ENCODE measurements around the gene EFNB2. TPM values are rescaled to one million over a fixed set of nuclear protein-coding genes. Genes with fewer than 3 reads are reported as not detected.

The EFNB2 gene
- total and polyA plus RNA-seq, 7 experiments from 2014 or later: 0.07 to 0.22 (median 0.11) TPM; not detected in 2

DNA sequence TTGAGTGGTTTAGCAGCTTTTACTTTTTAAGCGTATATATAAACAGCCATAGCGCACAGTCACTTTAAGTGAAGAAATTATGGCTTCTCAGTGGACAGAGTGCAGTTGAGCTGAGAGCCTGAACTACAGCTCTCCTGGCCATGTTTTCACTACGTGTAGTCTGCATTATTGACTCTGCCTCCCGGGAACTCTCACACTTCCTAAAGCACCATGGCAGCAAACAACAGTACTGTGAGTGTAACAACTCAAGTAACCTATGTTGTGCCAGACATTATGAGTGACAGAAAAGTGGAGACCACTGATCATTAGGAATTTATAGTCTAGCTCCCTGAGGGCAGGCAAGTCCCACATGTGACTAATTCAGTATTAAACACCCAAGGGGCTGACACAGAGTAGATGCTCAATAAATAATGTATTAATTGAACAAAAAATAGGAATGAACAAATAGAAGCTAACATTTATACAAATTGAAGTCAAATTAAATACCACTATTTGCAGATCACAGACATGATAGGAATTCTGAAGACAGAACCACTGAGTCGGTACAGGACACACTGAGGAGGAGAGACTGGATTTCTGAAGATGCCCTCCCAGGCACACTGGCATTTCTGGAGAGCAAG is 19.7 kb downstream of the EFNB2 start:
- Mint-ChIP-seq H3K27me3 (peaks cover 22 to 48% (median 32%) of the 10 kb centered on the region in 5 donors), H3K4me3 (no peak overlapping the region), H3K4me1 (peaks cover 0 to 1% (median 0%) of the 10 kb centered on the region in 7 donors), H3K27ac (no peak overlapping the region), H3K9me3 (peaks cover 0 to 2% (median 0%) of the 10 kb centered on the region in 11 donors), H3K36me3 (no peaks in the 10 kb centered on the region)
- POLR2A ChIA-PET: no interaction called here
- peaks cover 0 to 3% of the 10 kb centered on the region in 2 donors for H3K27me3 ChIP-seq (ENCODE audit: control insufficient read depth in 2 of 2, insufficient read depth in 2 of 2, low read length in 2 of 2)
- intact Hi-C loops (cut with micrococcal nuclease): no loop called here
- H3K4me3 ChIP-seq (ENCODE audit: low read length): no peak overlapping the region
- CTCF ChIA-PET: no interaction called here
- no peaks in the 10 kb centered on the region for H3K36me3 ChIP-seq (ENCODE audit: control insufficient read depth in 2 of 3, insufficient read depth in 3 of 3, low read length in 3 of 3)
- H3K27ac ChIP-seq (ENCODE audit: low read depth, low read length): no peak overlapping the region
- H3K9me3 ChIP-seq (ENCODE audit: control insufficient read depth in 2 of 3, low read length in 3 of 3): no peaks in the 10 kb centered on the region
- ATAC-seq: no peak
- no peak for DNase-seq
- no peaks in the 10 kb centered on the region for H3K4me1 ChIP-seq (ENCODE audit: control insufficient read depth in 2 of 2, insufficient read depth in 2 of 2, low read length in 2 of 2)

GRCh38 chr13:106514928-106515634 is 20.4 kb downstream of the EFNB2 start:
- Mint-ChIP-seq H3K36me3 (no peaks in the 10 kb centered on the region), H3K4me1 (peaks cover 0 to 1% (median 0%) of the 10 kb centered on the region in 7 donors), H3K27ac (no peak overlapping the region), H3K27me3 (peaks cover 19 to 43% (median 32%) of the 10 kb centered on the region in 5 donors), H3K4me3 (no peak overlapping the region), H3K9me3 (peaks cover 0 to 2% (median 0%) of the 10 kb centered on the region in 11 donors)
- H3K27ac ChIP-seq (ENCODE audit: low read depth, low read length): no peak overlapping the region
- ATAC-seq (no peak), DNase-seq (no peak)
- H3K9me3 ChIP-seq (ENCODE audit: control insufficient read depth in 2 of 3, low read length in 3 of 3): no peaks in the 10 kb centered on the region
- POLR2A ChIA-PET: no interaction called here
- H3K4me3 ChIP-seq (ENCODE audit: low read length): no peak overlapping the region
- intact Hi-C loops (cut with micrococcal nuclease): no loop called here
- no peaks in the 10 kb centered on the region for H3K4me1 ChIP-seq (ENCODE audit: control insufficient read depth in 2 of 2, insufficient read depth in 2 of 2, low read length in 2 of 2)
- no peaks in the 10 kb centered on the region for H3K36me3 ChIP-seq (ENCODE audit: control insufficient read depth in 2 of 3, insufficient read depth in 3 of 3, low read length in 3 of 3)
- peaks cover 0 to 3% of the 10 kb centered on the region in 2 donors for H3K27me3 ChIP-seq (ENCODE audit: control insufficient read depth in 2 of 2, insufficient read depth in 2 of 2, low read length in 2 of 2)
- CTCF ChIA-PET: no interaction called here

DNA sequence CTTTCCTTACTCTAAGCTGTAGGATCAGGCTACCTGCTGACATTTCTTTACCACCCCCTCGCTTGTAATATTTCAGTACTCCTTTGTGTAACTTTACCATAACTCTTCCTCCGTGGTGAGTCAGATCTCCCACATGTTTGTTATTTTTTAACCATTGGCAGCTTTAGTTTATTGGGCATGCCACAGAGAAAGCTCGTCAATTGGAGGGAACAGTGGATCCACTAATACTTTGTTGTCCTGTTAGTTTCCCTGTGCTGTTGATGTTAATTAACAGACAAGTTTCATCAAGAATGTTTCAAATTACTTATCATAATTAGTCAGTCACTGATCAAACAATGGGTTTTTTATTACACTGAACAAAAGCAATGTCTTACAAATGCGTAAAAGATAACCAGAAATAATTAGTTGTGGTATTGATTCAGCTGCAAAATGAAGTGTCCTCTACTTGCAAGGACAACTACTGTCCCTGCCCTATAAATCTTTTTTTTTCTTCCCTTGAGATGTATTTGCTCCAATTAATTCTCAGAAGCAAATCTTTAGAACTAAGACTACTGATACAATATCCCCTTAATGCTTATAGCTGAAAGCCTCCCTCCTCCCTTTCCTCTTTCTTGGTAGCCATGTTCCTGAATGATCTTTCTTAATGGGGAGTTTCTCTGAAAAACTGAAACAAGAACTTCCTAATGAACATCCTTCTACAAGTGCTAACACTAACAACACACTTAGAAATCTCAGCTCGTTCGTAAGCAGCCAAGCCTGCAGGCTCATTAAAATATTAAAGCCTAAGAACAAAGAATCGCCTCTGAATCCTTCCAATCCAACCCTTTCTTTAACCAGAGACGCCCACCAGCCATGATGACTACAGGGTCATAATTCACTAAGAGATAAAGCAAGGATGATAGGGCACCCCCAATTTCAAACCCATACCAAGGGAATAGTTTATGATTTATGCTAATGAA is 22.2 kb downstream of the EFNB2 start:
- H3K36me3 ChIP-seq (ENCODE audit: control insufficient read depth in 2 of 3, insufficient read depth in 3 of 3, low read length in 3 of 3): no peaks in the 10 kb centered on the region
- H3K27ac ChIP-seq (ENCODE audit: low read depth, low read length): no peak overlapping the region
- intact Hi-C loops (cut with micrococcal nuclease): loop anchor here in 1 of 2 donors (2.0 kb wide), 1 partner anchor 15 kb away; no protein-coding TSS in a partner anchor
- Mint-ChIP-seq H3K27me3 (peaks cover 19 to 40% (median 27%) of the 10 kb centered on the region in 5 donors), H3K27ac (no peak overlapping the region), H3K4me1 (peaks cover 0 to 1% (median 0%) of the 10 kb centered on the region in 7 donors), H3K4me3 (no peak overlapping the region), H3K9me3 (peaks cover 0 to 2% (median 0%) of the 10 kb centered on the region in 11 donors), H3K36me3 (no peaks in the 10 kb centered on the region)
- no peaks in the 10 kb centered on the region for H3K4me1 ChIP-seq (ENCODE audit: control insufficient read depth in 2 of 2, insufficient read depth in 2 of 2, low read length in 2 of 2)
- DNase-seq (no peak), ATAC-seq (no peak)
- no peaks in the 10 kb centered on the region for H3K9me3 ChIP-seq (ENCODE audit: control insufficient read depth in 2 of 3, low read length in 3 of 3)
- ChIA-PET POLR2A (interaction anchor here (0.6 kb wide), 1 partner anchor 326 kb away, joined by 3 read pairs; no protein-coding TSS in a partner anchor), CTCF (no interaction called here)
- no peak overlapping the region for H3K4me3 ChIP-seq (ENCODE audit: low read length)
- peaks cover 0 to 3% of the 10 kb centered on the region in 2 donors for H3K27me3 ChIP-seq (ENCODE audit: control insufficient read depth in 2 of 2, insufficient read depth in 2 of 2, low read length in 2 of 2)

- H3K27me3 ChIP-seq (ENCODE audit: control insufficient read depth in 2 of 2, insufficient read depth in 2 of 2, low read length in 2 of 2): no peaks in the 10 kb centered on the region
- CTCF ChIA-PET: interaction anchor here (0.6 kb wide), 1 partner anchor 30 kb away, joined by 3 read pairs; no protein-coding TSS in a partner anchor
- peaks cover 6 to 21% (median 11%) of the 10 kb centered on the region in 5 donors for H3K27me3 Mint-ChIP-seq
- no peak overlapping the region for H3K27ac ChIP-seq (ENCODE audit: low read depth, low read length)
- intact Hi-C loops (cut with micrococcal nuclease): no loop called here
- no peak overlapping the region for H3K4me3 ChIP-seq (ENCODE audit: low read length)
- H3K4me1 ChIP-seq (ENCODE audit: control insufficient read depth in 2 of 2, insufficient read depth in 2 of 2, low read length in 2 of 2): no peaks in the 10 kb centered on the region
- peaks cover 0 to 2% (median 0%) of the 10 kb centered on the region in 11 donors for H3K9me3 Mint-ChIP-seq
- ATAC-seq (no peak), DNase-seq (no peak)
- H3K9me3 ChIP-seq (ENCODE audit: control insufficient read depth in 2 of 3, low read length in 3 of 3): no peaks in the 10 kb centered on the region
- no peaks in the 10 kb centered on the region for H3K36me3 ChIP-seq (ENCODE audit: control insufficient read depth in 2 of 3, insufficient read depth in 3 of 3, low read length in 3 of 3)
- no peak overlapping the region for H3K27ac Mint-ChIP-seq
- POLR2A ChIA-PET: no interaction called here
- H3K4me3 Mint-ChIP-seq: no peak overlapping the region
- H3K36me3 Mint-ChIP-seq: no peaks in the 10 kb centered on the region
- peaks cover 0 to 2% (median 0%) of the 10 kb centered on the region in 7 donors for H3K4me1 Mint-ChIP-seq
These were observed 27.7 kb downstream of the EFNB2 start for GRCh38 chr13:106507560-106508274.

GRCh38 chr13:106506286-106506685 is 29.2 kb downstream of the EFNB2 start:
- Histone ChIP-seq H3K4me1 (ENCODE audit: control insufficient read depth in 2 of 2, insufficient read depth in 2 of 2, low read length in 2 of 2) (no peaks in the 10 kb centered on the region), H3K27ac (ENCODE audit: low read depth, low read length) (no peak overlapping the region), H3K36me3 (ENCODE audit: control insufficient read depth in 2 of 3, insufficient read depth in 3 of 3, low read length in 3 of 3) (no peaks in the 10 kb centered on the region), H3K27me3 (ENCODE audit: control insufficient read depth in 2 of 2, insufficient read depth in 2 of 2, low read length in 2 of 2) (no peaks in the 10 kb centered on the region), H3K9me3 (ENCODE audit: control insufficient read depth in 2 of 3, low read length in 3 of 3) (no peaks in the 10 kb centered on the region), H3K4me3 (ENCODE audit: low read length) (no peak overlapping the region)
- ATAC-seq: no peak
- ChIA-PET POLR2A (no interaction called here), CTCF (interaction anchor here (0.5 kb wide), 1 partner anchor 32 kb away, joined by 3 read pairs; no protein-coding TSS in a partner anchor)
- Mint-ChIP-seq H3K4me1 (peaks cover 0 to 2% (median 0%) of the 10 kb centered on the region in 7 donors), H3K9me3 (peaks cover 0 to 2% (median 0%) of the 10 kb centered on the region in 11 donors), H3K27ac (no peak overlapping the region), H3K36me3 (no peaks in the 10 kb centered on the region), H3K4me3 (no peak overlapping the region), H3K27me3 (peaks cover 10 to 26% (median 16%) of the 10 kb centered on the region in 5 donors)
- intact Hi-C loops (cut with micrococcal nuclease): no loop called here
- DNase-seq: no peak

DNA sequence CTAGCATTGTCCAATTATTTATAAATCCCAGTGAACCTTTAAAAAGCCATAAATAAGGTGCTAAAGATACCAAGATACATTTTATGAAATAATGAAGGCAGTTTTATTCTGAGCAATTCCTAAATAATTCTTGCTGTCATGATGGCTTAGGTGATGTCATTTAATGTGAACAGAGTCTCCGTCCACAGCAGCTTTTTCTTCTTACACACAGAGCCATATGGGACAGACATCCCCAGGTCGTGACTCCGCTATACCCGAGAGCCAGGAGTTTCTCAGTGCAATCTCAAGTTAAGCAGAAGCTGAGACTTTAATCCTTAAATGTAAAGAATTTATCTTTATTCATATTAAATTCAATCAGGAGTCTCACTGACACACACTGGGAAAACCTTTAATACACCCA is 29.7 kb downstream of the EFNB2 start:
- Mint-ChIP-seq H3K9me3 (no peaks in the 10 kb centered on the region), H3K36me3 (no peaks in the 10 kb centered on the region), H3K4me1 (peaks cover 0 to 2% (median 0%) of the 10 kb centered on the region in 7 donors), H3K27me3 (peaks cover 10 to 23% (median 16%) of the 10 kb centered on the region in 5 donors), H3K27ac (no peak overlapping the region), H3K4me3 (no peak overlapping the region)
- CTCF ChIA-PET: no interaction called here
- no peaks in the 10 kb centered on the region for H3K9me3 ChIP-seq (ENCODE audit: control insufficient read depth in 2 of 3, low read length in 3 of 3)
- DNase-seq (no peak), ATAC-seq (no peak)
- H3K27me3 ChIP-seq (ENCODE audit: control insufficient read depth in 2 of 2, insufficient read depth in 2 of 2, low read length in 2 of 2): no peaks in the 10 kb centered on the region
- H3K27ac ChIP-seq (ENCODE audit: low read depth, low read length): no peak overlapping the region
- POLR2A ChIA-PET: no interaction called here
- H3K4me3 ChIP-seq (ENCODE audit: low read length): no peak overlapping the region
- no peaks in the 10 kb centered on the region for H3K36me3 ChIP-seq (ENCODE audit: control insufficient read depth in 2 of 3, insufficient read depth in 3 of 3, low read length in 3 of 3)
- H3K4me1 ChIP-seq (ENCODE audit: control insufficient read depth in 2 of 2, insufficient read depth in 2 of 2, low read length in 2 of 2): no peaks in the 10 kb centered on the region
- intact Hi-C loops (cut with micrococcal nuclease): no loop called here
